C4-2B (cell line): Measurements from ENCODE around the gene PLCB4.
A peak's percentile ranks its signal among the peaks of the same experiment; 100 is the strongest.

Experiments used
- CTCF ChIP-seq: fragments of 450-650 bp; conservative IDR thresholded peaks from 2 replicates; pipeline ENCODE4 v1.5.1; 2017; ENCODE audit warnings: mild to moderate bottlenecking
- ZFX ChIP-seq: fragments of 450-650 bp; IDR thresholded peaks from 2 replicates; pipeline ENCODE4 v1.6.1; 2017

- peak; percentile 62 for TF ChIP-seq CTCF
- TF ChIP-seq ZFX, result no peak
Measured at GRCh38 chr20:9408422-9409300, 339.8 kb downstream of the PLCB4 start.
